ENCODE data around the gene KIAA1671. TPM values are rescaled to one million over a fixed set of nuclear protein-coding genes. Genes with fewer than 3 reads are reported as not detected.

The KIAA1671 gene
- total RNA-seq, 4 donors from 2014 or later = 7.5 to 26.5 (median 9.1) TPM

- DNase-seq (ENCODE audit: low spot score) (no peak), ATAC-seq (ENCODE audit: low FRiP score) (no peak)
- no peak for TF ChIP-seq CTCF (IDR thresholded peaks at IDR 0.05)
These were observed 204.2 kb downstream of the KIAA1671 start for GRCh38 chr22:25156736-25157135.

- peak; percentile 23 for ATAC-seq (ENCODE audit: low FRiP score)
- DNase-seq (ENCODE audit: low spot score) = no peak
- TF ChIP-seq CTCF (IDR thresholded peaks at IDR 0.05) = no peak
These were observed 206.5 kb downstream of the KIAA1671 start for GRCh38 chr22:25159028-25159427.

- ATAC-seq (ENCODE audit: low FRiP score) (no peak), DNase-seq (ENCODE audit: low spot score) (no peak)
- TF ChIP-seq CTCF (IDR thresholded peaks at IDR 0.05) = no peak
These were observed 207.8 kb downstream of the KIAA1671 start for GRCh38 chr22:25160120-25160996.

GRCh38 chr22:25161017-25161915 lies 208.8 kb downstream of the KIAA1671 start:
- TF ChIP-seq CTCF (IDR thresholded peaks at IDR 0.05) = no peak
- DNase-seq (ENCODE audit: low spot score) = no peak
- ATAC-seq (ENCODE audit: low FRiP score) = no peak

GRCh38 chr22:25161916-25162530 lies 209.5 kb downstream of the KIAA1671 start:
- DNase-seq (ENCODE audit: low spot score) (no peak), ATAC-seq (ENCODE audit: low FRiP score) (no peak)
- no peak for TF ChIP-seq CTCF (IDR thresholded peaks at IDR 0.05)

GRCh38 chr22:25162561-25162960 lies 210.0 kb downstream of the KIAA1671 start:
- ATAC-seq (ENCODE audit: low FRiP score) (no peak), DNase-seq (ENCODE audit: low spot score) (no peak)
- no peak for TF ChIP-seq CTCF (IDR thresholded peaks at IDR 0.05)
